ENCODE results near the gene CSTPP1.

Gene CSTPP1

GRCh38 chr11:47144541-47144940 lies 208.0 kb downstream of the CSTPP1 start:
- no peak for DNase-seq

- DNase-seq = no peak
These were observed 210.7 kb downstream of the CSTPP1 start for GRCh38 chr11:47147250-47147649.

GRCh38 chr11:47147681-47148080 lies 211.1 kb downstream of the CSTPP1 start:
- no peak for DNase-seq

GRCh38 chr11:47148270-47148669 lies 211.7 kb downstream of the CSTPP1 start:
- DNase-seq = no peak

GRCh38 chr11:47148903-47149531 lies 212.5 kb downstream of the CSTPP1 start:
- DNase-seq = peak in 1 of 3 experiments; percentile 41

GRCh38 chr11:47149782-47150181 lies 213.2 kb downstream of the CSTPP1 start:
- DNase-seq = no peak

- DNase-seq = peak; percentile 24 to 57 (median 48)
These were observed 215.8 kb downstream of the CSTPP1 start for GRCh38 chr11:47152126-47152952.

GRCh38 chr11:47152953-47153950 lies 216.7 kb downstream of the CSTPP1 start:
- peak; percentile 75 to 91 (median 88) for DNase-seq

- no peak for DNase-seq
These were observed 218.3 kb downstream of the CSTPP1 start for GRCh38 chr11:47154616-47155570.

- no peak for DNase-seq
These were observed 219.3 kb downstream of the CSTPP1 start for GRCh38 chr11:47155879-47156278.

- no peak for DNase-seq
These were observed 219.8 kb downstream of the CSTPP1 start for GRCh38 chr11:47156333-47156732.

- no peak for DNase-seq
These were observed 220.4 kb downstream of the CSTPP1 start for GRCh38 chr11:47156951-47157350.

GRCh38 chr11:47157805-47158204 lies 221.2 kb downstream of the CSTPP1 start:
- DNase-seq = no peak

- no peak for DNase-seq
These were observed 221.7 kb downstream of the CSTPP1 start for GRCh38 chr11:47158242-47158641.

GRCh38 chr11:47160753-47161133 lies 224.2 kb downstream of the CSTPP1 start:
- DNase-seq = peak in 1 of 3 experiments; percentile 51

GRCh38 chr11:47161134-47161854 lies 224.7 kb downstream of the CSTPP1 start:
- DNase-seq = peak; percentile 48 to 81 (median 69)

GRCh38 chr11:47161890-47162289 lies 225.3 kb downstream of the CSTPP1 start:
- DNase-seq = no peak

- no peak for DNase-seq
These were observed 225.9 kb downstream of the CSTPP1 start for GRCh38 chr11:47162426-47162825.

GRCh38 chr11:47163193-47163592 lies 226.6 kb downstream of the CSTPP1 start:
- no peak for DNase-seq

- DNase-seq = no peak
These were observed 227.3 kb downstream of the CSTPP1 start for GRCh38 chr11:47163898-47164297.

GRCh38 chr11:47164321-47164720 lies 227.8 kb downstream of the CSTPP1 start:
- no peak for DNase-seq

All from NCI-H1417 (cell line).